K562 (cell line): ENCODE measurements around the gene WDR18. TPM values are rescaled to one million over a fixed set of nuclear protein-coding genes. Genes with fewer than 3 reads are reported as not detected.

ENCODE experiments used
- ATAC-seq: fragments of 200-7000 bp; cut with Tn5 transposase; 3 replicates; pipeline ENCODE4 v1.9.1; 2020; ENCODE audit warnings: moderate library complexity
- BruUV-seq: library from RNA; stranded (reverse); fragments of 400-500 nt; replicated peaks from 2 replicates; lab custom pipeline; 2021; lab: Mats Ljungman, UMichigan
- CTCF ChIA-PET: fragments of 300-600 bp; formaldehyde crosslinking; extraction: SDS; loops from one replicate; lab custom pipeline; 2021; ENCODE audit warnings: low intra/inter-chr PET ratio; lab: Yijun Ruan, JAX
- POLR2A ChIA-PET: fragments of 300-600, 350-650 bp; sonication (Branson Sonifier 250); formaldehyde crosslinking; extraction: SDS; loops from one replicate; lab custom pipeline; 2021; ENCODE audit warnings: antibody characterized with exemption, inconsistent platforms; lab: Yijun Ruan, JAX
- DNase-seq, 4 experiments: peaks; one replicate each; pipeline versions ENCODE4 v3.0.0 to v3.0.0-alpha.2; 2011 to 2018; ENCODE audit warnings: low spot score in 3 of 4, mixed read lengths in 3 of 4; ENCODE audit errors: extremely low read depth in 1 of 4
- FAIRE-seq: peaks from 2 replicates; lab custom pipeline; 2011; peaks lifted over from hg19 to GRCh38; lab: Jason Lieb, UNC
- H2AFZ ChIP-seq: 2 replicates; pipeline ENCODE4 v1.6.0; 2011; ENCODE audit warnings: low read depth, low read length, control low read depth, inconsistent platforms
- H3K27ac ChIP-seq: fragments of 200-600 bp; 3 replicates; pipeline ENCODE4 v1.8.0; 2011; ENCODE audit warnings: low read depth, mild to moderate bottlenecking, control low read depth, inconsistent platforms, low read length, moderate library complexity, mixed read lengths; ENCODE audit errors: extremely low read depth
- H3K27me3 ChIP-seq, 2 experiments: fragments of 300-600 bp in 1 of 2; 2 replicates in 1 of 2; 3 replicates in 1 of 2; pipeline versions ENCODE4 v1.6.0 to v1.8.0; 2011; ENCODE audit warnings: inconsistent platforms in 2 of 2, low read length in 2 of 2, mild to moderate bottlenecking in 1 of 2, mixed read lengths in 1 of 2, moderate library complexity in 1 of 2; ENCODE audit not compliant: control insufficient read depth in 2 of 2, insufficient read depth in 2 of 2
- H3K36me3 ChIP-seq: fragments of 300-600 bp; 3 replicates; pipeline ENCODE4 v1.8.0; 2011; ENCODE audit warnings: mild to moderate bottlenecking, low read length, inconsistent platforms; ENCODE audit not compliant: control insufficient read depth, insufficient read depth
- H3K4me1 ChIP-seq, 2 experiments: fragments of 200-600 bp in 1 of 2; replicated peaks in 1 of 2; 2 replicates in 1 of 2; 3 replicates in 1 of 2; pipeline versions ENCODE4 v1.5.1 to v1.8.0; 2011; ENCODE audit warnings: inconsistent platforms in 2 of 2, low read length in 2 of 2, mild to moderate bottlenecking in 1 of 2, mixed read lengths in 1 of 2, moderate library complexity in 1 of 2; ENCODE audit not compliant: control insufficient read depth in 2 of 2, insufficient read depth in 2 of 2
- H3K4me2 ChIP-seq: 2 replicates; pipeline ENCODE4 v1.6.1; 2011; ENCODE audit warnings: low read length, control low read depth, inconsistent platforms, mixed read lengths; ENCODE audit not compliant: insufficient read depth
- H3K4me3 ChIP-seq: fragments of 200-600 bp; sonication (generic), shearing (Covaris generic); 2 replicates; pipeline ENCODE4 v1.5.1; 2016; ENCODE audit warnings: control low read depth, inconsistent platforms
- H3K79me2 ChIP-seq: fragments of 200-600 bp; 3 replicates; pipeline ENCODE4 v1.8.0; 2011; ENCODE audit warnings: low read length, inconsistent platforms; ENCODE audit not compliant: control insufficient read depth, insufficient read depth
- H3K9ac ChIP-seq, 2 experiments: 2 replicates each; pipeline versions ENCODE4 v1.6.0 to v1.6.1; 2011; ENCODE audit warnings: low read depth in 2 of 2, low read length in 2 of 2, control low read depth in 1 of 2, inconsistent platforms in 1 of 2, mild to moderate bottlenecking in 1 of 2, mixed read lengths in 1 of 2; ENCODE audit not compliant: insufficient read depth in 1 of 2
- H3K9me1 ChIP-seq: one replicate; pipeline ENCODE4 v1.6.0; 2011; ENCODE audit warnings: inconsistent platforms, mild to moderate bottlenecking, low read length, moderate library complexity; ENCODE audit not compliant: control insufficient read depth, insufficient read depth
- H3K9me3 ChIP-seq: replicated peaks from 2 replicates; pipeline ENCODE4 v1.5.1; 2011; ENCODE audit warnings: low read depth, low read length, inconsistent platforms; ENCODE audit not compliant: control insufficient read depth, insufficient read depth
- H4K20me1 ChIP-seq: replicated peaks from 2 replicates; pipeline ENCODE4 v1.6.1; 2011; ENCODE audit warnings: low read length, inconsistent platforms, mixed read lengths; ENCODE audit not compliant: control insufficient read depth, insufficient read depth
- BHLHE40 ChIP-seq: IDR thresholded peaks from 2 replicates; pipeline ENCODE4 v1.6.1; 2011; ENCODE audit warnings: low read length, improper control_type of control experiment
- EZH2 ChIP-seq: IDR thresholded peaks from 2 replicates; pipeline ENCODE4 v1.6.1; 2012; ENCODE audit warnings: low read depth, mild to moderate bottlenecking, inconsistent platforms, low read length, borderline replicate concordance
- FOXA3 ChIP-seq, 2 experiments: fragments of 450-650 bp in 1 of 2; sonication (generic) in 1 of 2; formaldehyde crosslinking; IDR thresholded peaks in 1 of 2; conservative IDR thresholded peaks in 1 of 2; 2 replicates each; pipeline versions ENCODE4 v1.4.0 to v1.8.0; 2020 to 2022; ENCODE audit warnings: mild to moderate bottlenecking in 2 of 2, missing genetic modification reagents in 1 of 2
- GATA2 ChIP-seq: sonication (generic); formaldehyde crosslinking; IDR thresholded peaks from 2 replicates; pipeline ENCODE4 v1.4.0; 2020; ENCODE audit warnings: mild to moderate bottlenecking, missing genetic modification reagents
- POLR2G ChIP-seq: fragments of 200-400 bp; formaldehyde crosslinking; IDR thresholded peaks from 2 replicates; pipeline ENCODE4 v1.6.1; 2017; ENCODE audit warnings: low read depth, mild to moderate bottlenecking, antibody characterized with exemption, low read length, moderate library complexity
- RBFOX2 ChIP-seq: fragments of 200-400 bp; formaldehyde crosslinking; IDR thresholded peaks from 2 replicates; pipeline ENCODE4 v1.6.1; 2017; ENCODE audit warnings: low read depth, mild to moderate bottlenecking, low read length, moderate library complexity
- RBM22 ChIP-seq: fragments of 200-400 bp; formaldehyde crosslinking; IDR thresholded peaks from 2 replicates; pipeline ENCODE4 v1.6.1; 2018; ENCODE audit warnings: low read length, low read depth; ENCODE audit not compliant: poor library complexity, severe bottlenecking
- ZFP30 ChIP-seq: fragments of 250-450 bp; sonication (Bioruptor Pico); IDR thresholded peaks from 2 replicates; pipeline ENCODE4 v1.8.0; 2022; ENCODE audit warnings: moderate library complexity, mild to moderate bottlenecking, inconsistent platforms, borderline replicate concordance
- ZNF121 ChIP-seq: sonication (generic); formaldehyde crosslinking; conservative IDR thresholded peaks from 2 replicates; pipeline ENCODE4 v1.8.0; 2022; ENCODE audit warnings: missing genetic modification reagents
- ZNF174 ChIP-seq: fragments of 250-450 bp; sonication (Bioruptor Pico); IDR thresholded peaks from 2 replicates; pipeline ENCODE4 v1.4.0; 2020; ENCODE audit warnings: mild to moderate bottlenecking
- ZNF408 ChIP-seq: fragments of 250-450 bp; sonication (Bioruptor Pico); IDR thresholded peaks from 2 replicates; pipeline ENCODE4 v1.4.0; 2020; ENCODE audit warnings: low read depth, mild to moderate bottlenecking, moderate library complexity
- WGBS: fragments of 100-300 bp; shearing (Covaris generic); methylation state at CpG from one replicate; pipeline ENCODE4 v1.1.6; 2016; ENCODE audit warnings: low coverage, mixed read lengths; ENCODE audit not compliant: insufficient coverage; ENCODE audit errors: missing lambda C conversion rate; 5-methylcytosine and 5-hydroxymethylcytosine counted together
- in situ Hi-C: fragments of 300-500 bp; cut with MboI; formaldehyde crosslinking; loops from 4 replicates; pipeline ENCODE4 v1.15.0; 2018; ENCODE audit warnings: inconsistent platforms, mixed read lengths
- intact Hi-C: fragments of 100-400 bp; cut with micrococcal nuclease; formaldehyde crosslinking; loops from 2 replicates; pipeline ENCODE4 v1.14.2; 2022
- polyA plus RNA-seq, 8 experiments: library from polyadenylated mRNA; depleted of rRNA in 4 of 8; stranded (reverse) in 5 of 8; unstranded in 3 of 8; fragments of >200 nt; fragmentation: Nextera tagmentation in 2 of 8; fragmentation: Illumina TruSeq in 1 of 8; extraction: Ambion mirVana in 2 of 8; extraction: Trizol in 1 of 8; gene quantifications; 2 replicates each; pipeline versions ENCODE4 v1.2.1 to v1.2.3, GENCODE V29; 2011 to 2014; ENCODE audit warnings: inconsistent platforms in 1 of 8, missing spikeins in 1 of 8
- total RNA-seq, 7 experiments: library from RNA; depleted of rRNA in 6 of 7; stranded (reverse); fragments of >200 nt in 6 of 7; fragmentation: Illumina TruSeq in 2 of 7; extraction: Trizol in 2 of 7; gene quantifications; 2 replicates each; pipeline versions ENCODE4 v1.2.1 to v1.2.3, GENCODE V29; 2011 to 2021; ENCODE audit warnings: low replicate concordance in 1 of 7
- TF ChIP-seq, protein P1 (sequence below), 2 experiments: IDR thresholded peaks in 1 of 2; conservative IDR thresholded peaks in 1 of 2; 2 replicates each; pipeline ENCODE4 v1.6.1; 2016; ENCODE audit warnings: low read depth in 2 of 2, mild to moderate bottlenecking in 1 of 2, missing compliant biosample characterization in 1 of 2, missing genetic modification characterization in 1 of 2, moderate library complexity in 1 of 2

WDR18 gene
- total and polyA plus RNA-seq, 9 of the 15 experiments (the other 6 are each of a cell fraction or from before 2014, with no cell fraction given): 0.65 to 181 (median 30.1) TPM

DNA sequence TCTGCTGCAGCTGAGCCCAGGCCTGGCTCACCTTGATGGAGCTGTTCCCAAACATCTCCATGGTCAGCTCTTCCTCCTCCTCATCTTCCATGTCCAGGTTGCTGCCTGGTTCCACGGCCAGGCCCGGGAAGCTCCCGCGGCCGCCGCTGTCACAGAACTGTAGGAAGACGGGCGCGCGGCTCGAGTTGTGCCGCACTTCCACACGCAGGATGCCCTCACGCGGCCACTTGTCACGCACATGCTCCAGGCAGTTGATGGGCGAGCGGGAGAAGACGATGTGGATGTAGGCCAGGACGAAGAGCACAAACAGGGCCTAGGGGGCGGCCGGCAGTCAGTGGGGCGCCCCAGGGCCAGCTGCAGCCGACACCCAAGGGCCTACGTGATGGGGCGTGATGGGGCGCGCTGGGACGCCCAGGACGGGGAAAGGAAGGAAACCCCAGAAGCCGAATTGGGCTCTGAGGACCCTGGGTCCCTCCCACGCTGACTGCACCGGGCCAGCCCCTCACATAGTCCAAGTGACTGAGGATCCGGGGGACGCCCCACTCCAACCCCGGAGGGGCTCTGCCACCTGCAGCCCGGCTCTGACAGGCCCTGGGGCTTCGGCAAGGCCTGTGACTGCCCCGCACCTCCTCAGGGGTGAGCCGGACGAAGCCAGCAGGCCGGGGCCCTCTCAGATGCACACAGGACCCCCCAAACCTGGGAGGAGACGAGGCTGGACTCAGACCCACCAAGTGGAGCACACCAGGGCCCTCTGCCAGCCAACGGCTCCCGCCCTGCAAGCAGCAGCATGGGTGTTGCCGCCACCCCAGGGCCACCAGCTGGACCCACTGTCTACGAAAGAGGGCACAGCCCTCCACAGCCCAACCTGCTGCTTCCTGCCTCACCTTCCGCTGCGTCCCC lies 30.3 kb downstream of the WDR18 start (continued):
- TF ChIP-seq, protein P1, sequence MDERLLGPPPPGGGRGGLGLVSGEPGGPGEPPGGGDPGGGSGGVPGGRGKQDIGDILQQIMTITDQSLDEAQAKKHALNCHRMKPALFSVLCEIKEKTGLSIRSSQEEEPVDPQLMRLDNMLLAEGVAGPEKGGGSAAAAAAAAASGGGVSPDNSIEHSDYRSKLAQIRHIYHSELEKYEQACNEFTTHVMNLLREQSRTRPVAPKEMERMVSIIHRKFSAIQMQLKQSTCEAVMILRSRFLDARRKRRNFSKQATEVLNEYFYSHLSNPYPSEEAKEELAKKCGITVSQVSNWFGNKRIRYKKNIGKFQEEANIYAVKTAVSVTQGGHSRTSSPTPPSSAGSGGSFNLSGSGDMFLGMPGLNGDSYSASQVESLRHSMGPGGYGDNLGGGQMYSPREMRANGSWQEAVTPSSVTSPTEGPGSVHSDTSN (CRISPR knock-in tag; IDR thresholded peaks at IDR 0.05; ENCODE audit: low read depth): no peak
- TF ChIP-seq, protein P1 (tag; conservative IDR thresholded peaks at IDR 0.05; ENCODE audit: low read depth): no peak
- TF ChIP-seq EZH2 (no peak), ZNF121 (CRISPR knock-in tag) (no peak)

- H3K4me2 ChIP-seq: no peak overlapping the region
- no peaks in the 10 kb centered on the region for H3K27me3 ChIP-seq
- intact Hi-C loops: no loop called here
- peaks cover 16% of the 10 kb centered on the region for H3K9me1 ChIP-seq
- CTCF ChIA-PET: no interaction called here
- no peak for TF ChIP-seq GATA2 (CRISPR knock-in tag)
- TF ChIP-seq ZNF408 (CRISPR knock-in tag): no peak
- peak; percentile 51; the same call in 1 of the 2 replicates for TF ChIP-seq POLR2G
- TF ChIP-seq RBM22: peak; percentile 30
- TF ChIP-seq RBFOX2: peak; percentile 45; the same call in 1 of the 2 replicates
- TF ChIP-seq ZNF174: no peak
- no peak for TF ChIP-seq BHLHE40
- no peak for TF ChIP-seq ZFP30 (CRISPR knock-in tag)
- TF ChIP-seq FOXA3 (CRISPR knock-in tag; conservative IDR thresholded peaks at IDR 0.05 in 1 of 2, IDR thresholded peaks at IDR 0.05 in 1 of 2): no peak
- H3K36me3 ChIP-seq: peaks cover 91% of the 10 kb centered on the region; the same call in 2 of the 3 replicates
- H2AFZ ChIP-seq: no peak overlapping the region
- in situ Hi-C loops: no loop called here
- H3K4me3 ChIP-seq: no peak overlapping the region
- H3K4me1 ChIP-seq: peaks cover 23 to 92% of the 10 kb centered on the region in 2 experiments
- no peak overlapping the region for H3K27ac ChIP-seq
- BruUV-seq: no TSS peak
- ATAC-seq (no peak), DNase-seq (no peak), FAIRE-seq (no peak)
- WGBS: 93% methylated on average over 13 of the region's 29 CpGs
- H3K9me3 ChIP-seq: no peaks in the 10 kb centered on the region
- peaks cover 46% of the 10 kb centered on the region for H4K20me1 ChIP-seq
- peak overlapping the region in 1 of 2 experiments; percentile 78; a peak in 2 of 4 replicates for H3K9ac ChIP-seq
- POLR2A ChIA-PET: interaction anchor here (0.8 to 1.6 kb wide), 2 partner anchors 11 to 13 kb away, joined by 3 to 5 read pairs; no protein-coding TSS in a partner anchor
- H3K79me2 ChIP-seq: peaks cover 71% of the 10 kb centered on the region
These were observed 31.1 kb downstream of the WDR18 start for GRCh38 chr19:1015061-1015781.
